Panc1 (cell line): ENCODE results near the gene TOR1AIP2.

Experiments used
- POLR2AphosphoS5 ChIP-seq: IDR thresholded peaks from 2 replicates; pipeline ENCODE4 v1.6.1; 2012; ENCODE audit warnings: mild to moderate bottlenecking, low read depth, low read length, moderate library complexity
- TF ChIP-seq, protein P1 (sequence below): fragments of 450-650 bp; IDR thresholded peaks from 2 replicates; pipeline ENCODE4 v1.5.1; 2017; ENCODE audit warnings: mild to moderate bottlenecking

DNA sequence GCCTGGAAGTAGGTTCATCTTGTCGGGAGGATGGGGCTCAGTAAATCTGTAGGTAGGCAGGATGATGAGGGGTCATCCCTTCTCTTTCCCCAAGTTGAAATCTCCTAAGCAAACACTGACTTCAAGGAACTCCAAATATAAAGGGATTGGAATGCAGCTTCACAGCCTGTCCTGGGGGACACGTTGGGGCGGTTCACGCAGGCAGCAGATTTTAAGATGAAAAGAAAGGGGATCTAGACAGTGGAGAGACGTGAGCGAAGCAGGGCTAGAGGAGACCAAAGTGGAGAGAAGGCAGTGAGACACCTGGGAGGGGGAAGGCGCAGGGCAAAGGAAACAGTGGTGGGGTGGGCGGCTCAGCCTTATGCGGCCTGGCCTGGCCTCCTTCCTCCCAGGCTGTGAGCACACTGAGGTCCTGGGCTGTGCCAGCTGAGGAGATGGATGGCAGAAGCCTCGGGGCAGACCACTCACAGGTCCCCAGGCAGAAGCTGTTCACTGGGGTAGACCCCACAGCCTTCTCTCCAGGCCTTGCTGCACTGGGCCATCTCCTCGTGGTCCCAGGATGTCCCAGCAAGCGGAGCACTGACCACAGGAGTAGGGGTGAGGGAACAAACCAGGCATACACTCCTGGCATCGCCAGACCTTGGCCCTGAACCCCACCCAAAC is 51.7 kb downstream of the TOR1AIP2 start:
- TF ChIP-seq, protein P1, sequence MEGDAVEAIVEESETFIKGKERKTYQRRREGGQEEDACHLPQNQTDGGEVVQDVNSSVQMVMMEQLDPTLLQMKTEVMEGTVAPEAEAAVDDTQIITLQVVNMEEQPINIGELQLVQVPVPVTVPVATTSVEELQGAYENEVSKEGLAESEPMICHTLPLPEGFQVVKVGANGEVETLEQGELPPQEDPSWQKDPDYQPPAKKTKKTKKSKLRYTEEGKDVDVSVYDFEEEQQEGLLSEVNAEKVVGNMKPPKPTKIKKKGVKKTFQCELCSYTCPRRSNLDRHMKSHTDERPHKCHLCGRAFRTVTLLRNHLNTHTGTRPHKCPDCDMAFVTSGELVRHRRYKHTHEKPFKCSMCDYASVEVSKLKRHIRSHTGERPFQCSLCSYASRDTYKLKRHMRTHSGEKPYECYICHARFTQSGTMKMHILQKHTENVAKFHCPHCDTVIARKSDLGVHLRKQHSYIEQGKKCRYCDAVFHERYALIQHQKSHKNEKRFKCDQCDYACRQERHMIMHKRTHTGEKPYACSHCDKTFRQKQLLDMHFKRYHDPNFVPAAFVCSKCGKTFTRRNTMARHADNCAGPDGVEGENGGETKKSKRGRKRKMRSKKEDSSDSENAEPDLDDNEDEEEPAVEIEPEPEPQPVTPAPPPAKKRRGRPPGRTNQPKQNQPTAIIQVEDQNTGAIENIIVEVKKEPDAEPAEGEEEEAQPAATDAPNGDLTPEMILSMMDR: no peak
- no peak for TF ChIP-seq POLR2AphosphoS5
